Measurements from ENCODE around the gene TM4SF1.
"Not testable (repeated sequence)": the region's sequence is repeated elsewhere in the genome, so short reads cannot be mapped to it uniquely, and the experiment has no call there.

TM4SF1 gene

GRCh38 chr3:149363053-149363452 is 14.4 kb downstream of the TM4SF1 start:
- TF ChIP-seq POLR2A (IDR thresholded peaks at IDR 0.05; ENCODE audit: low read depth, low read length): no peak
- DNase-seq (ENCODE audit: insufficient read length, low spot score) (no peak), FAIRE-seq (peak; percentile 50)

- FAIRE-seq: no peak
- TF ChIP-seq POLR2A (IDR thresholded peaks at IDR 0.05; ENCODE audit: low read depth, low read length): no peak
- no peak for DNase-seq (ENCODE audit: insufficient read length, low spot score)
Measured at GRCh38 chr3:149362366-149362765, 15.1 kb downstream of the TM4SF1 start.

- FAIRE-seq (no peak), DNase-seq (ENCODE audit: insufficient read length, low spot score) (no peak)
- no peak for TF ChIP-seq POLR2A (IDR thresholded peaks at IDR 0.05; ENCODE audit: low read depth, low read length)
Measured at GRCh38 chr3:149356630-149357029, 20.8 kb downstream of the TM4SF1 start.

GRCh38 chr3:149356044-149356592 is 21.3 kb downstream of the TM4SF1 start:
- no peak for FAIRE-seq
- no peak for TF ChIP-seq POLR2A (IDR thresholded peaks at IDR 0.05; ENCODE audit: low read depth, low read length)
- no peak for DNase-seq (ENCODE audit: insufficient read length, low spot score)

GRCh38 chr3:149353581-149354184 is 23.8 kb downstream of the TM4SF1 start:
- no peak for TF ChIP-seq POLR2A (IDR thresholded peaks at IDR 0.05; ENCODE audit: low read depth, low read length)
- no peak for DNase-seq (ENCODE audit: insufficient read length, low spot score)
- no peak for FAIRE-seq

GRCh38 chr3:149352556-149352955 is 24.9 kb downstream of the TM4SF1 start:
- peak; percentile 80 for FAIRE-seq
- TF ChIP-seq POLR2A (IDR thresholded peaks at IDR 0.05; ENCODE audit: low read depth, low read length): no peak
- peak; percentile 53 for DNase-seq (ENCODE audit: insufficient read length, low spot score)

- TF ChIP-seq POLR2A (IDR thresholded peaks at IDR 0.05; ENCODE audit: low read depth, low read length): no peak
- FAIRE-seq: peak; percentile 30
Measured at GRCh38 chr3:149343951-149344350, 33.5 kb downstream of the TM4SF1 start.

GRCh38 chr3:149342413-149343380 is 34.8 kb downstream of the TM4SF1 start:
- DNase-seq (ENCODE audit: insufficient read length, low spot score): peak; percentile 23
- no peak for TF ChIP-seq POLR2A (IDR thresholded peaks at IDR 0.05; ENCODE audit: low read depth, low read length)

More at GRCh38 chr3:149343951-149344350, 33.5 kb downstream of the TM4SF1 start:
- no peak for DNase-seq (ENCODE audit: insufficient read length, low spot score)

GRCh38 chr3:149340310-149340933 is 37.0 kb downstream of the TM4SF1 start:
- no peak for FAIRE-seq

More at GRCh38 chr3:149342413-149343380, 34.8 kb downstream of the TM4SF1 start:
- FAIRE-seq: peak; percentile 89

GRCh38 chr3:149339931-149340309 is 37.5 kb downstream of the TM4SF1 start:
- DNase-seq (ENCODE audit: insufficient read length, low spot score): peak; percentile 45

More at GRCh38 chr3:149340310-149340933, 37.0 kb downstream of the TM4SF1 start:
- no peak for DNase-seq (ENCODE audit: insufficient read length, low spot score)
- TF ChIP-seq POLR2A (IDR thresholded peaks at IDR 0.05; ENCODE audit: low read depth, low read length): no peak

GRCh38 chr3:149337486-149337885 is 40.0 kb downstream of the TM4SF1 start:
- FAIRE-seq; DNase-seq (ENCODE audit: insufficient read length, low spot score): not testable (repeated sequence)

More at GRCh38 chr3:149339931-149340309, 37.5 kb downstream of the TM4SF1 start:
- FAIRE-seq: peak; percentile 99
- TF ChIP-seq POLR2A (IDR thresholded peaks at IDR 0.05; ENCODE audit: low read depth, low read length): no peak

- DNase-seq (ENCODE audit: insufficient read length, low spot score) (no peak), FAIRE-seq (peak; percentile 15)
- TF ChIP-seq POLR2A (IDR thresholded peaks at IDR 0.05; ENCODE audit: low read depth, low read length): no peak
Measured at GRCh38 chr3:149336925-149337324, 40.5 kb downstream of the TM4SF1 start.

GRCh38 chr3:149333176-149333859 is 44.1 kb downstream of the TM4SF1 start, which contains the start of gene TM4SF18:
Gene TM4SF18 (minus strand): TSS chr3:149333636. CDS start chr3:149333382, 254 bp downstream.
- TF ChIP-seq POLR2A (IDR thresholded peaks at IDR 0.05; ENCODE audit: low read depth, low read length): no peak
- FAIRE-seq: peak; percentile 91
- no peak for DNase-seq (ENCODE audit: insufficient read length, low spot score)

Measured in H54 (cell line).